Umbilical cord (tissue), 1 donor: ENCODE measurements around the gene MFSD1. TPM values are rescaled to one million over a fixed set of nuclear protein-coding genes. Genes with fewer than 3 reads are reported as not detected.

Experiments
- total RNA-seq: library from RNA; depleted of rRNA; stranded (reverse); fragments of >200 nt; gene quantifications from one replicate; pipeline ENCODE4 v1.2.3, GENCODE V29; 2014; ENCODE audit warnings: low replicate concordance; ENCODE audit not compliant: insufficient read depth

MFSD1 gene
- total RNA-seq, 1 donor from 2014 or later = 55.6 TPM

Other genes starting within 250 kb of the MFSD1 start
- gene MLF1, start 230.9 kb upstream of the MFSD1 start, total RNA-seq = 31.1 TPM
- gene GFM1, start 157.5 kb upstream of the MFSD1 start, total RNA-seq = 38.0 TPM
- 11.8 TPM for gene LXN, start 129.4 kb upstream of the MFSD1 start, total RNA-seq
- 2.6 TPM for gene RARRES1, start 69.6 kb upstream of the MFSD1 start, total RNA-seq